GM12878 (cell line): Measurements from ENCODE around the gene KIF4B.
"Not testable (repeated sequence)": the region's sequence is repeated elsewhere in the genome, so short reads cannot be mapped to it uniquely, and the experiment has no call there.

ENCODE experiments used
- CTCF ChIP-seq, 3 experiments: IDR thresholded peaks in 2 of 3; conservative IDR thresholded peaks in 1 of 3; 2 replicates each; pipeline ENCODE4 v1.5.1; 2011; ENCODE audit warnings: low read depth in 3 of 3, low read length in 3 of 3, mild to moderate bottlenecking in 3 of 3, control low read depth in 2 of 3, moderate library complexity in 2 of 3, inconsistent platforms in 1 of 3, mixed read lengths in 1 of 3; ENCODE audit not compliant: control insufficient read depth in 2 of 3, insufficient read depth in 1 of 3; ENCODE audit errors: extremely low read depth in 1 of 3
- JUND ChIP-seq: IDR thresholded peaks from 2 replicates; pipeline ENCODE4 v1.6.1; 2012; ENCODE audit warnings: low read depth, mild to moderate bottlenecking, low read length, improper control_type of control experiment, moderate library complexity
- NFXL1 ChIP-seq: fragments of 450-650 bp; IDR thresholded peaks from 2 replicates; pipeline ENCODE4 v1.6.1; 2017; ENCODE audit warnings: antibody characterized with exemption, mild to moderate bottlenecking, borderline replicate concordance
- POLR2AphosphoS5 ChIP-seq: IDR thresholded peaks from 2 replicates; pipeline ENCODE4 v1.6.1; 2011; ENCODE audit warnings: mild to moderate bottlenecking, low read length, inconsistent platforms
- RAD51 ChIP-seq: fragments of 450-650 bp; IDR thresholded peaks from 2 replicates; pipeline ENCODE4 v1.6.1; 2016; ENCODE audit warnings: moderate library complexity, mild to moderate bottlenecking, inconsistent platforms
- REST ChIP-seq: IDR thresholded peaks from 2 replicates; pipeline ENCODE4 v1.6.1; 2012; ENCODE audit warnings: mild to moderate bottlenecking, low read depth, low read length
- RFX5 ChIP-seq: IDR thresholded peaks from 2 replicates; pipeline ENCODE4 v1.6.1; 2011; ENCODE audit warnings: low read depth, low read length, improper control_type of control experiment

GRCh38 chr5:155035087-155035486 lies 21.5 kb downstream of the KIF4B start:
- TF ChIP-seq RFX5; CTCF (IDR thresholded peaks at IDR 0.05 in 2 of 3, conservative IDR thresholded peaks at IDR 0.05 in 1 of 3; ENCODE audit: control insufficient read depth in 2 of 3, extremely low read depth in 1 of 3, insufficient read depth in 1 of 3, low read depth in 3 of 3, low read length in 3 of 3); NFXL1; RAD51; POLR2AphosphoS5; JUND; REST: not testable (repeated sequence)
